ENCODE data around the gene TRNP1. TPM values are rescaled to one million over a fixed set of nuclear protein-coding genes. Genes with fewer than 3 reads are reported as not detected.
A peak's percentile ranks its signal among the peaks of the same experiment; 100 is the strongest.

Gene TRNP1
- total RNA-seq, 1 donor from 2014 or later = 16.7 TPM

GRCh38 chr1:27000817-27001460 is 7.4 kb downstream of the TRNP1 start:
- DNase-seq (ENCODE audit: low spot score in 2 of 2) = no peak
- FAIRE-seq = no peak

DNA sequence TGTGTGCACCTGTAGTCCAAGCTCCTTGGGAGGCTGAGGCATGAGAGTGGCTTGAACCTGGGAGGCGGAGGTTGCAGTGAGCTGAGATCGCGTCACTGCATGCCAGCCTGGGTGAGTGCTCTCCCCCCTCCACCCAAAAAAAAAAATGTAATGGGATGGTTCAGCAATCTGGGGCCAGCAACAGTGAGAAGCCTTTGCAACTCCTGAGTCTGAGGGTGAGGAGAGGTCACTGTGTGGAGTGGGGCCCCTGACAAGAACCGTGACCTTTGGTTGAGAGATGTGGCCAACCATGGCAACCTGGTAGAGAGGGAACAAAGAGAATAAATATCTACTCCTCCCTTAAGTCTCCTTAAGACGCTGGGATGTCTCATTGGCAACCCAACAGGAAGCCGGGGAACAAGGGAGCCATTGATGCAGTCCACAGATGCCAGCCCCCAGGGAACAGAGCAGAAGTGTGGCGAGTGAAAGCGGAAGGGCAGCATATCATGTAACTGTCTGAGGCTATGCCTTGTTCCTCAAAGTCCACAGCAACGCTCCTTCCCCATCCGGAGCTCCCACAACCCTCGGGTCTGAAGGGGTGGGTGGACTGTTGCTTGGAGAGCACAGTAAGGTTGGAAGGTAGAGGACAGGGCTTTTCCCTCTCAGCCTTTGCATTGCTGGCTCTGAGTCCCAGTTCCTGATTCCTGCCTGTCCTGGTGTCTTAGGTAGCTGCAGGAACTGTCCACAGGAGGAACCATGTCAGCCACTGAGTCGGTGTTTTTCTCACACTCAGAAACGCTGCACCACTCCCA is 8.3 kb downstream of the TRNP1 start:
- no peak for FAIRE-seq
- peak in 1 of 2 donors; percentile 50 for DNase-seq (ENCODE audit: low spot score in 2 of 2)

DNA sequence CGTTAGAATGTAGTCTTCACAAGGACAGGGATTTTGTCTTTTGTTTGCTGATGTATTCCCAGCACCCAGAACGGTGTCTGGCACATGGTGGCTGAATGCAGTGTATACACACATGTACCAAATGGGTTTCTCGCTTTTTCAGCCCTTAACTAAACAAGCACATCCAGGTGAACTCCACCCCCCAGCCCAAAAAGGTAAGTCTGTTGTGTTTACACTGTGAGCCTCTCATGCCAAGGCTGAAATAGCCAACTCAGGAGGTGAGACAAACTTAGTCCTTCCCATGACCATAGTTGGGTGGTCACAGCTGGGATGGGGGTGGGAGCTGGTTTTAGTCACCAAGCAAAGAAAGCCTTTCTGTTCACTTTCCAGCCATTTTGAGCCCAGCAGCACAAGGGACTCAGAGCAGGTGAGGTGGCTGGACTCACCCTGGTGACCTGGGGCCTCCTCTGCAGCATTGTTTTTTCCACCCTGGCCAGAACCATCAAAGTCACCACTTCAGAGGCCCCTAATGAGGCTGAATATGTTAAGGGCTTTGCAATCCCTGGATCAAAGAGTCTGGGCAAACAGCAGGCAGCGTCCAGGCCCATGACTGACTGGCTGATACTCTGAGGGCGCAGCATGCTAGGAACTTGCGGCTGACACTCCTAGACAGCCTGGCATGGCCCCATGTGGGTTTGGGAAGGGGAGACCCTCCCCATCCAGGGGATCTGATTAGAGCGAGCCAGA is 10.4 kb downstream of the TRNP1 start:
- no peak for FAIRE-seq
- peak in 1 of 2 donors; percentile 13 for DNase-seq (ENCODE audit: low spot score in 2 of 2)

GRCh38 chr1:27004471-27005165 is 11.1 kb downstream of the TRNP1 start:
- no peak for FAIRE-seq
- no peak for DNase-seq (ENCODE audit: low spot score in 2 of 2)

DNA sequence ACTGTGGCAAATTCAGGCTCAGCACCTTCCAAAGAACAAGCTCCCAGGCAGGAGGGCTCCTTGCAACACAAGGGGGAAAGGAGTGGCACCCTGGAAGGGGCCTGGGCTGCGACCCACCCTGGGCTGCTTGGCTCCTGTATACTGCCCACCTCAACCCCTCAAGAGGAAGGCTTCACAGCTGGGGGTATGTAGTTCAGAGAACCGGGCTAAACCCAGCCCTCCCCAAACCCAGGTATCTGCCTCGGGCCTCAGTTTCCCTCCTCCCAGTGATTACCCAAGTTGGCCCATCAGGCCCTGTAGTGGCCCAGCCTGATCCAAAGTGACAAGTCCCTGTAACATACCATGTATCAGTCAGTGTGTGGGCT is 11.7 kb downstream of the TRNP1 start:
- no peak for FAIRE-seq

DNA sequence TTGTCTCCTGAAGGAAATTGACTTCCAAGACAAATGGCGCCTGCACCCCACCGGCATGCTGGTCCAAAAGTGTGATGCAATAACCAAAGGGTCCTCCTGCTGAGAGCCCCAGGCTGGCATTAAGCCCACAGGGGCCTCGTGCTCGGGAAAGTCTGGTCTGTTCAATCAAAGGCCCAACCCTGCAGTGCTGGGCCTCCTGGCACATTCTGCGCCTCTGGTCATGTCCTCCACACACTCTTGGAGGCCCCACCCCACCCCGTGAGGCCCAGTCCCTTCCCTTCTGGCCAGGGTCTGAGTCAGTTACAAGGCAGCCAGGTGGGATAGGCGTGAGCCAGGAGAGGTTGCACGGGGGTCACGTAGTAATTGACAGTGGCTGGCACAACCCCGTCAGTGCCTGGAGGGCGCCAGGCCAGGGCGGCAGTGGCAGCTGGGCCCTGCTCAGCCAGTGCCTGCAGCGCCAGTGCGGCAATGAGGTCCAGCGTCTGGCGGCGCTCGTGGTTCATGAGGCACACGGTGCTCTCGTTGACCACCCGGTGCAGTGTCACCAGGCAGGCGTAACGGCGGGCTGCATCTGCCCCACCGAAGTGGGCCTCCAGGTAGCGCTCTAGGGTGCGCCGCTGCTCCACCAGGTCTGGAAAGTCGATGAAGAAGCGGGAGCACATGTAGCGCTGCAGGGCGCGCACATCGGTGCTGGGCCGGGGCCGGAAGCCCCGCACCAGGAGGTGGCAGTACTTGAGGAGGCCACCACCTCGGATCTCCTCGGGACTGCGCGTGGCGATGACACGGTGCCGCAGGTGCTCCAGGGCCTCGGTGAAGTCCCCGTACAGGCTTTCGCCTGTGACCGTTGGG is 12.4 kb downstream of the TRNP1 start:
- no peak for FAIRE-seq
- no peak for DNase-seq (ENCODE audit: low spot score in 2 of 2)

More for the DNA sequence above, 11.7 kb downstream of the TRNP1 start:
- no peak for DNase-seq (ENCODE audit: low spot score in 2 of 2)

- no peak for FAIRE-seq
- DNase-seq (ENCODE audit: low spot score in 2 of 2) = no peak
Observed at GRCh38 chr1:27006683-27007082, 13.2 kb downstream of the TRNP1 start.

- DNase-seq (ENCODE audit: low spot score in 2 of 2) = no peak
- no peak for FAIRE-seq
Observed at GRCh38 chr1:27007909-27008582, 14.6 kb downstream of the TRNP1 start.

GRCh38 chr1:27009601-27010197 is 16.2 kb downstream of the TRNP1 start:
- FAIRE-seq = no peak

DNA sequence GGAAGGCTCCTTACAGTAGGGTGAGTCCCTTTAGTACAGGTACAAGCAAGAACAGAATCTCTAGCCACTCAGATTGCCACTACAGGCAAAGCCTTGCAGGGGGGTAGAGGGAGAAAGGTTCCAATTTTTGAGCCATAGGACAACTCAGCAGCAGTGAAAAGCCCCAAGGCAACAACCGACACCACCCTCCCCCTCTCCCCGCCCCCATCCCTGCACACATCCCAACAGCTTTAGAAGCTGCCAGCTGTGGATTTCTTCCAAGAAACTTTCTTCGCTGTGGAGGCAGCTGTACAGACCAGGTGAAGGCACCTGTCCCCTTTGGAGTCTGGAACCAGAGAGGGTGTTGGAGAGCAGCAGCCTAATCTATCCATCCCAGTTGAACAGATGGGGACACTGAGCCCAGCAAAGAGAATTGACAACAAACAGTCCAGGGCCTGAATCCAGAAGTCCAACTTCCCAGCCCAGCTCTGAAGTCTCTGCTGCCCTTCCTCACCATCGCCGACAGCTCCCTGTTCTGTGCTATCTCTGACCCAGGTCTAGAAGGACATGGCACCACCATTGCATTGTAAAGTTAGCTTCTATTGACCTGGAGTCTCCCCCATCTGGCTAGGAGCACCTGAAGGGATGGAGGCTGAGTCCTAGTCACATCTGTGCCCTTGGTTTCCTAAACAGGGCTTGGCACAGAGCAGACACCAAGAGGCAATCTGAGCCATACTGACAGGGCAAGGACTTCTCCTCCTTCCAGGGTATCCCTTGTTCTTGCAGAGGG is 16.9 kb downstream of the TRNP1 start:
- FAIRE-seq = no peak
- no peak for DNase-seq (ENCODE audit: low spot score in 2 of 2)

More at GRCh38 chr1:27009601-27010197, 16.2 kb downstream of the TRNP1 start:
- no peak for DNase-seq (ENCODE audit: low spot score in 2 of 2)

GRCh38 chr1:27011058-27011764 is 17.7 kb downstream of the TRNP1 start:
- FAIRE-seq (no peak), DNase-seq (ENCODE audit: low spot score in 2 of 2) (no peak)

DNA sequence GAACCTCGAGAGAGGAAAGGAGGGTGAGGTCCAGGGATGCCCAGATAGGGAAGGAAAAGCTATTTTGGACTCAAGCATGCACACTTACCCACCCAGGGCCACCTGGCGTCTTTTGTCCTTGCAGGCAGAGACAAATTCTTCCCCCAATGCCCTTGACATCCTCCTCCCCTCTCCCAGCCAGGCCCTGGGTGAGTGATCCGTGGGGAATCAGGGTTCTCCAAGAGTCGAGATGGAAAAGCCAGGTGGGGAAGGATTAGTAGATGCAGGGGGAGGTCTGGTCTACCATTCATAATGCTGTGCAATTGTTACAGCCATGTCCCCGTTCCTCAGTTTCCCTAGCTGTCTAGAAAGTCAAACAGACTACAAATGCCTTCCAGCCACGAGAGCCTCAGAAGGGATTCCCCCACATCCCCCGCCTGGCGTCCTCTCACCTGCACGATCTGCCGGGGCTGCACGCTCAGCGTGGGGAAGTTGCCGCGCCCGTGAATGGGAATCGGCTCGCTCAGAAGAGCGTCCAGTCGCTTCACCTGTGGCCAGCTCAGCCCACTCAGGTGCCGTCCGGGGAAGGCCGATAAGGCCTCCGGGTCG is 18.6 kb downstream of the TRNP1 start:
- no peak for FAIRE-seq

DNA sequence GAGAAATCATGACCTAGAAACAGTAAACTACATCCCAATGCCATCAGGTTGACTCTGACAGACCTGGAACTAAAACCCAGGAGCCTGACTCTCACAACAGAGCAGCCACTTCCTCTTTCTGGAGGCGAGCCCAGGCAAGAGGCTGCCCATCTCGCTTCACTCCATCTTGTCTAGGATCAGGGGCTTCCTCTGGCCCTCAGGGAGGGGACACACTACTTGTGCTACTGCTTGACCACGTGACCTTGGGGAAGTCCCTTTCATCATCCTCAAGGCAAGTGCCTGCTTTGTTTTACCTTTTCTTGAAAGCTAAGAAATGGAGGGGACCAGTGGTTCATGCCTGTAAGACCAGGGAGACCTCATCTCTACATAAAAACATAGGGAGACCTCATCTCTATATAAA is 21.8 kb downstream of the TRNP1 start:
- DNase-seq (ENCODE audit: low spot score in 2 of 2) (no peak), FAIRE-seq (no peak)

More for the DNA sequence above, 18.6 kb downstream of the TRNP1 start:
- DNase-seq (ENCODE audit: low spot score in 2 of 2) = no peak

- FAIRE-seq = no peak
- no peak for DNase-seq (ENCODE audit: low spot score in 2 of 2)
Observed at GRCh38 chr1:27016376-27016775, 22.9 kb downstream of the TRNP1 start.

GRCh38 chr1:27017207-27017606 is 23.7 kb downstream of the TRNP1 start:
- DNase-seq (ENCODE audit: low spot score in 2 of 2) (no peak), FAIRE-seq (no peak)

GRCh38 chr1:27018316-27018715 is 24.8 kb downstream of the TRNP1 start:
- DNase-seq (ENCODE audit: low spot score in 2 of 2) = no peak
- no peak for FAIRE-seq

Measured in frontal cortex (tissue), 4 donors.